Neuronal stem cell (in vitro differentiated cells): ENCODE data around the gene HECW1.
"Not testable (repeated sequence)": the region's sequence is repeated elsewhere in the genome, so short reads cannot be mapped to it uniquely, and the experiment has no call there.

Experiments
- DNase-seq: peaks from one replicate; pipeline ENCODE4 v3.0.0-alpha.2; 2013; ENCODE audit warnings: low spot score
- H2AFZ ChIP-seq: one replicate; pipeline ENCODE4 v1.6.1; 2013; ENCODE audit warnings: mild to moderate bottlenecking, low read length, inconsistent platforms
- H2AK5ac ChIP-seq: 2 replicates; pipeline ENCODE4 v1.6.1; 2013; ENCODE audit warnings: low read depth, mild to moderate bottlenecking, inconsistent platforms, low read length, moderate library complexity, mixed read lengths
- H2BK120ac ChIP-seq: 2 replicates; pipeline ENCODE4 v1.6.1; 2013; ENCODE audit warnings: low read depth, mild to moderate bottlenecking, inconsistent platforms, low read length, moderate library complexity, mixed read lengths
- H2BK12ac ChIP-seq: one replicate; pipeline ENCODE4 v1.6.1; 2013; ENCODE audit warnings: low read length, inconsistent platforms
- H2BK15ac ChIP-seq: 2 replicates; pipeline ENCODE4 v1.6.1; 2013; ENCODE audit warnings: mild to moderate bottlenecking, low read length, inconsistent platforms, mixed read lengths
- H2BK5ac ChIP-seq: one replicate; pipeline ENCODE4 v1.6.1; 2013; ENCODE audit warnings: inconsistent platforms, mild to moderate bottlenecking, low read length, moderate library complexity
- H3K14ac ChIP-seq: one replicate; pipeline ENCODE4 v1.6.1; 2013; ENCODE audit warnings: low read length, inconsistent platforms
- H3K18ac ChIP-seq: 2 replicates; pipeline ENCODE4 v1.6.1; 2013; ENCODE audit warnings: low read length, inconsistent platforms
- H3K23ac ChIP-seq: 2 replicates; pipeline ENCODE4 v1.6.1; 2013; ENCODE audit warnings: low read depth, mild to moderate bottlenecking, mixed read lengths, low read length, inconsistent platforms; ENCODE audit not compliant: poor library complexity
- H3K27ac ChIP-seq: replicated peaks from 3 replicates; pipeline ENCODE4 v1.5.1; 2013; ENCODE audit warnings: low read length, inconsistent platforms
- H3K27me3 ChIP-seq, 3 experiments: 2 replicates each; pipeline ENCODE4 v1.6.1; 2013; ENCODE audit warnings: low read length in 3 of 3, mild to moderate bottlenecking in 2 of 3, inconsistent platforms in 1 of 3, low read depth in 1 of 3, mixed read lengths in 1 of 3, moderate library complexity in 1 of 3; ENCODE audit not compliant: control insufficient read depth in 3 of 3, insufficient read depth in 3 of 3
- H3K36me3 ChIP-seq, 2 donors: replicated peaks in 1 of 2; 2 replicates each; pipeline ENCODE4 v1.6.1; 2013; ENCODE audit warnings: low read length in 2 of 2; ENCODE audit not compliant: control insufficient read depth in 2 of 2, insufficient read depth in 2 of 2
- H3K4ac ChIP-seq: 2 replicates; pipeline ENCODE4 v1.6.1; 2013; ENCODE audit warnings: inconsistent platforms, mild to moderate bottlenecking, low read length, moderate library complexity
- H3K4me1 ChIP-seq, 2 donors: 1 replicate in 1 of 2; 2 replicates in 1 of 2; pipeline ENCODE4 v1.6.1; 2013; ENCODE audit warnings: low read length in 2 of 2, low read depth in 1 of 2; ENCODE audit not compliant: control insufficient read depth in 2 of 2, insufficient read depth in 1 of 2
- H3K4me2 ChIP-seq: one replicate; pipeline ENCODE4 v1.6.1; 2013; ENCODE audit warnings: mild to moderate bottlenecking, low read length, inconsistent platforms; ENCODE audit not compliant: insufficient read depth, poor library complexity, severe bottlenecking
- H3K4me3 ChIP-seq, 2 donors: 2 replicates each; pipeline ENCODE4 v1.5.1; 2013; ENCODE audit warnings: low read length in 2 of 2, mild to moderate bottlenecking in 2 of 2, inconsistent platforms in 1 of 2, moderate library complexity in 1 of 2
- H3K79me1 ChIP-seq: one replicate; pipeline ENCODE4 v1.6.1; 2013; ENCODE audit warnings: low read depth, mild to moderate bottlenecking, inconsistent platforms, low read length, moderate library complexity
- H3K9ac ChIP-seq: one replicate; pipeline ENCODE4 v1.6.1; 2013; ENCODE audit warnings: mild to moderate bottlenecking, low read depth, low read length, inconsistent platforms; ENCODE audit not compliant: poor library complexity
- H3K9me3 ChIP-seq, 2 donors: replicated peaks in 1 of 2; 2 replicates each; pipeline versions ENCODE3 to v1.6.1; 2013; ENCODE audit warnings: low read length in 2 of 2, mild to moderate bottlenecking in 2 of 2, inconsistent platforms in 1 of 2, low read depth in 1 of 2, mixed read lengths in 1 of 2, moderate library complexity in 1 of 2; ENCODE audit not compliant: control insufficient read depth in 2 of 2, insufficient read depth in 1 of 2
- H4K8ac ChIP-seq: one replicate; pipeline ENCODE4 v1.6.1; 2013; ENCODE audit warnings: low read depth, mild to moderate bottlenecking, inconsistent platforms, low read length, moderate library complexity
- H4K91ac ChIP-seq: one replicate; pipeline ENCODE4 v1.6.1; 2013; ENCODE audit warnings: low read length, low read depth, mild to moderate bottlenecking, inconsistent platforms; ENCODE audit not compliant: poor library complexity
- WGBS, 2 donors: extraction: QIAGEN DNeasy Blood & Tissue Kit; methylation state at CpG; one replicate each; pipeline ENCODE4 v1.1.7; 2013; ENCODE audit warnings: missing lambda C conversion rate in 2 of 2, mixed read lengths in 1 of 2; ENCODE audit not compliant: insufficient read length in 2 of 2, insufficient replicate concordance in 1 of 2; ENCODE audit errors: extremely low coverage in 2 of 2; 5-methylcytosine and 5-hydroxymethylcytosine counted together

HECW1 gene

DNA sequence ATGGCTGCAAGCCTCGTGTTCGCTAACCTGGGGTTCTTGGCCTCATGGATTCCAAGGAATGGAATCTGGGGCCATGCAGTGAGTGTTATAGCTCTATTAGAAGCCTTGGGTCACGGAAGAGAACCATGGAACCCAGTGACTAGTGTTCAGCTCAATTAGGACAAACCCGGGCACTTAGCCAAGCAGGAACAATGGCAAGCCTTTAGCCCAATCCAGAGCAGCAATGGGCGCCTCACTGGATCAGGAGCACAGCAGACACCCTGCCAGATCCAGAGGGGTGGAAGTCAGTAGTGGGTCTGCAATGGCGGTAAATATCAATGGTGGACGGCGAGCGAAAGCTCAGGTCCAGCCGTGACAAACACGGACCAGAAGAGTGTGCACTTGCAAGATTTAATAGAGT is 98.1 kb downstream of the HECW1 start:
- not testable (repeated sequence) for H3K79me1 ChIP-seq, H3K9me3 ChIP-seq, H3K4me1 ChIP-seq, H3K27me3 ChIP-seq, H3K4me3 ChIP-seq, H3K36me3 ChIP-seq, H2BK5ac ChIP-seq, H4K8ac ChIP-seq, H3K4ac ChIP-seq, H2BK12ac ChIP-seq, H2BK15ac ChIP-seq, H2BK120ac ChIP-seq, H3K27ac ChIP-seq, H2AK5ac ChIP-seq, H2AFZ ChIP-seq, H3K14ac ChIP-seq, H3K23ac ChIP-seq, DNase-seq, H3K9ac ChIP-seq, H3K4me2 ChIP-seq, H4K91ac ChIP-seq
- peak overlapping the region; percentile 48 for H3K18ac ChIP-seq
- WGBS, 2 donors = no CpG with 5 or more reads among the region's 11 CpGs

DNA sequence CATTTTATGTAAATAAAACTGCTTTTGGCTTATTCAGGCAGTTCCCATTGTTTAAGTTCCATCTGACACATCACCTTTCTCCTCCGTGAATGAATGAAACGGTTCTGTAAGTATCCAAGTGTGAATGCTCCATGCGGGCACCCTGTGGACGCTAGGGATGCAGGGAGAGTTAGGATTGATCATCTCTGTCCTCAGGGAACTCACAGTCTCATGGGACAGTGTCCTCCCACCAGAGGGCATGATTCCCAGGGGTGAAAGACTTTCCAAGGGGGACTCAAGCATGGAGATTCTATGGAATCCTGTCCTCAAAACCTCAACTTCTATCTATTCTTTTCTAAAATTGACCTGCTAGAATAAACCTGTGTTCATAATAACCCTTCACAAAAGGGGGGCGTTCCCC is 98.8 kb downstream of the HECW1 start:
- Histone ChIP-seq H3K4me2 (no peak overlapping the region), H3K4me1 (peaks cover 0 to 8% of the 10 kb centered on the region in 2 donors), H2BK12ac (no peak overlapping the region), H2BK15ac (no peak overlapping the region), H2AK5ac (no peak overlapping the region), H2BK5ac (no peak overlapping the region), H3K36me3 (no peaks in the 10 kb centered on the region), H2AFZ (no peak overlapping the region), H4K91ac (no peak overlapping the region), H3K14ac (no peak overlapping the region), H3K79me1 (no peaks in the 10 kb centered on the region), H3K18ac (no peak overlapping the region), H3K9me3 (no peaks in the 10 kb centered on the region), H3K23ac (no peak overlapping the region), H2BK120ac (no peak overlapping the region), H3K4me3 (no peak overlapping the region), H3K27ac (no peak overlapping the region), H3K9ac (no peak overlapping the region), H3K27me3 (no peaks in the 10 kb centered on the region), H3K4ac (no peak overlapping the region), H4K8ac (no peak overlapping the region)
- DNase-seq = no peak
- WGBS, 2 donors = no CpG with 5 or more reads among the region's 5 CpGs

DNA sequence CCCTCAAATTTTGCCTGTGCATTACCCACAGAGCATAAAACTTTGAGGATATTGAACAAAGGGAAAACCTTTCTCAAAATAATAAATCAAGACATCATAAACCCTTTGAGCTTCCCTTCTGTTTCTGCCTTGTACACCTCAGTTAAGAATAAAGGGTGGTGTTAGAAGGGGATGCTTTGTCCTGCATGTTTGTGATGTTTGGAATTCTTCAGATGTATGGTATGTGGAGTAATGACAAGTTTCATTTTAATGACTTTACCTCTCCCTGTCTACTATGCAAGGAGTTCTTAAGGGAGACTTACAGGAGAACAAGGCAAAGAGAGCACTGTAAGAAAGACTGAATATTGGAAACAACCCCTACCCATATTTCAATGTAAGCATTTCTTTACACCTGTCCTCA is 99.2 kb downstream of the HECW1 start:
- Histone ChIP-seq H2AK5ac (no peak overlapping the region), H2BK12ac (no peak overlapping the region), H4K8ac (no peak overlapping the region), H3K9ac (no peak overlapping the region), H3K36me3 (no peaks in the 10 kb centered on the region), H3K27me3 (no peaks in the 10 kb centered on the region), H3K14ac (no peak overlapping the region), H3K9me3 (no peaks in the 10 kb centered on the region), H3K79me1 (no peaks in the 10 kb centered on the region), H3K4ac (no peak overlapping the region), H3K4me2 (no peak overlapping the region), H2AFZ (no peak overlapping the region), H2BK5ac (no peak overlapping the region), H3K4me1 (peaks cover 0 to 8% of the 10 kb centered on the region in 2 donors), H4K91ac (no peak overlapping the region), H3K27ac (no peak overlapping the region), H2BK15ac (no peak overlapping the region), H3K4me3 (no peak overlapping the region), H2BK120ac (no peak overlapping the region), H3K18ac (no peak overlapping the region), H3K23ac (no peak overlapping the region)
- DNase-seq = no peak

DNA sequence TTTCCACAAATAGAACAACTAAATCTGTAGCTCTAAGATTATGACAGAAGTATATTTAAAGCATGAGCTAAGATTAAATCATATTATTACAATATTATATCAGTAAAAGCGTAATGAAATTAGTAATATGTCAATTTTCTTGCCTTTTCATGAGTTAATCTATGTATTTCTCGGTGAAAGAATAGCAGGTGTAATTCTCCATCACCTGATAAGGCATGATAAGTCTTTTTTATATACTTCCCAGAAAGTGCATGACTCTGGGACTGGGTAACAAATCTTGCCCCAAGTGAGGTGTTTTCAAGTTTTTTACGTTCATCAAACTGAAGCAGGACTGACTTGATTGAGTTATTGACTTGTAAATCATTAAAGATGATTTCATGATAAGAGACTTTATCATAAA is 100.5 kb downstream of the HECW1 start:
- Histone ChIP-seq H3K23ac (no peak overlapping the region), H3K79me1 (no peaks in the 10 kb centered on the region), H4K91ac (no peak overlapping the region), H3K4me1 (peaks cover 0 to 8% of the 10 kb centered on the region in 2 donors), H2BK5ac (no peak overlapping the region), H3K18ac (no peak overlapping the region), H3K9me3 (no peaks in the 10 kb centered on the region), H2AK5ac (no peak overlapping the region), H3K14ac (no peak overlapping the region), H3K36me3 (no peaks in the 10 kb centered on the region), H3K27me3 (no peaks in the 10 kb centered on the region), H4K8ac (no peak overlapping the region), H3K4me2 (no peak overlapping the region), H2BK15ac (no peak overlapping the region), H2BK12ac (no peak overlapping the region), H2BK120ac (no peak overlapping the region), H3K27ac (no peak overlapping the region), H3K9ac (no peak overlapping the region), H3K4ac (no peak overlapping the region), H3K4me3 (no peak overlapping the region), H2AFZ (no peak overlapping the region)
- WGBS, 2 donors = no CpG with 5 or more reads among the region's 3 CpGs
- no peak for DNase-seq
